HCT116 (cell line): Measurements from ENCODE around the gene KLHDC9. TPM values are rescaled to one million over a fixed set of nuclear protein-coding genes. Genes with fewer than 3 reads are reported as not detected.

Source experiments
- ATAC-seq: fragments of 200-7000 bp; cut with Tn5 transposase; 2 replicates; pipeline ENCODE4 v1.9.1; 2020; ENCODE audit warnings: mild to moderate bottlenecking, moderate library complexity
- BruUV-seq: library from RNA; stranded (reverse); fragments of 400-500 nt; replicated peaks from 2 replicates; lab custom pipeline; 2021; lab: Mats Ljungman, UMichigan
- CTCF ChIA-PET: fragments of 300-600 bp; sonication (Branson Sonifier 250); formaldehyde crosslinking; loops from one replicate; lab custom pipeline; 2021; ENCODE audit warnings: antibody characterized with exemption; lab: Charles Lee
- POLR2A ChIA-PET: fragments of 300-600, 350-600 bp; sonication (Branson Sonifier 250); formaldehyde crosslinking; loops from one replicate; lab custom pipeline; 2021; ENCODE audit warnings: antibody characterized with exemption; lab: Charles Lee
- RAD21 ChIA-PET, 2 experiments: fragments of 300-600 bp; sonication (Branson Sonifier 250); formaldehyde crosslinking; loops; one replicate each; lab custom pipeline; 2023; ENCODE audit warnings: low total read pairs in 2 of 2; ENCODE audit not compliant: uncharacterized antibody in 2 of 2, unreplicated experiment in 2 of 2, low non-redundant PET in 1 of 2; lab: Charles Lee
- DNase-seq: peaks from one replicate; pipeline ENCODE4 v3.0.0-alpha.2; 2010; ENCODE audit warnings: low read depth, low spot score
- H2AFZ ChIP-seq: fragments of 200-600 bp; shearing (Covaris generic), sonication (generic); 2 replicates; pipeline ENCODE4 v1.6.1; 2017; ENCODE audit warnings: low read depth, mixed run types, mixed read lengths, antibody characterized with exemption, low read length; ENCODE audit not compliant: poor library complexity, severe bottlenecking
- H3K27ac ChIP-seq: 2 replicates; pipeline ENCODE4 v1.5.1; 2012; ENCODE audit warnings: low read depth, low read length
- H3K27me3 ChIP-seq: fragments of 200-600 bp; sonication (generic); 2 replicates; pipeline ENCODE4 v1.6.1; 2016; ENCODE audit warnings: mixed run types, low read length, mixed read lengths; ENCODE audit not compliant: insufficient read depth
- H3K36me3 ChIP-seq, 2 experiments: fragments of 200-500 bp in 1 of 2; fragments of 200-600 bp in 1 of 2; sonication (Bioruptor generic) in 1 of 2; sonication (generic) in 1 of 2; 2 replicates each; pipeline versions ENCODE4 v1.5.1 to v1.6.1; 2014 to 2016; ENCODE audit warnings: low read length in 2 of 2, inconsistent platforms in 1 of 2, mixed read lengths in 1 of 2, mixed run types in 1 of 2; ENCODE audit not compliant: insufficient read depth in 2 of 2, control insufficient read depth in 1 of 2
- H3K4me1 ChIP-seq, 2 experiments: fragments of 200-600 bp in 1 of 2; sonication (generic) in 1 of 2; 2 replicates each; pipeline versions ENCODE4 v1.5.1 to v1.6.1; 2012 to 2017; ENCODE audit warnings: low read length in 2 of 2, inconsistent platforms in 1 of 2, mild to moderate bottlenecking in 1 of 2, mixed read lengths in 1 of 2, mixed run types in 1 of 2, moderate library complexity in 1 of 2; ENCODE audit not compliant: insufficient read depth in 2 of 2, control insufficient read depth in 1 of 2
- H3K4me2 ChIP-seq: fragments of 200-600 bp; sonication (generic); 2 replicates; pipeline ENCODE4 v1.6.1; 2017; ENCODE audit warnings: mixed run types, low read length, mixed read lengths
- H3K4me3 ChIP-seq, 2 experiments: fragments of 200-600 bp in 1 of 2; sonication (generic) in 1 of 2; replicated peaks in 1 of 2; 2 replicates each; pipeline ENCODE4 v1.5.1; 2011 to 2016; ENCODE audit warnings: low read length in 2 of 2, control low read depth in 1 of 2, low read depth in 1 of 2, mild to moderate bottlenecking in 1 of 2, mixed read lengths in 1 of 2, mixed run types in 1 of 2
- H3K79me2 ChIP-seq: fragments of 200-600 bp; sonication (generic); 2 replicates; pipeline ENCODE4 v1.6.1; 2017; ENCODE audit warnings: mild to moderate bottlenecking, mixed run types, low read length, moderate library complexity, mixed read lengths; ENCODE audit not compliant: insufficient read depth
- H3K9ac ChIP-seq: fragments of 200-600 bp; sonication (generic); 2 replicates; pipeline ENCODE4 v1.6.1; 2016; ENCODE audit warnings: low read length, mixed read lengths
- H3K9me2 ChIP-seq: fragments of 200-600 bp; sonication (generic), shearing (Covaris generic); 2 replicates; pipeline ENCODE4 v1.6.1; 2017; ENCODE audit warnings: mixed run types, mild to moderate bottlenecking, moderate library complexity; ENCODE audit not compliant: insufficient read depth
- H3K9me3 ChIP-seq, 2 experiments: fragments of 200-500 bp in 1 of 2; fragments of 200-600 bp in 1 of 2; sonication (Bioruptor generic) in 1 of 2; sonication (generic) in 1 of 2; 2 replicates each; pipeline ENCODE4 v1.6.1; 2014 to 2017; ENCODE audit warnings: low read length in 2 of 2, mixed read lengths in 2 of 2, inconsistent platforms in 1 of 2, low read depth in 1 of 2, mild to moderate bottlenecking in 1 of 2, mixed run types in 1 of 2, moderate library complexity in 1 of 2; ENCODE audit not compliant: control insufficient read depth in 1 of 2, insufficient read depth in 1 of 2
- H4K20me1 ChIP-seq: fragments of 200-600 bp; sonication (generic), shearing (Covaris generic); 2 replicates; pipeline ENCODE4 v1.6.1; 2017; ENCODE audit warnings: mixed run types, mild to moderate bottlenecking, moderate library complexity; ENCODE audit not compliant: insufficient read depth
- ATF3 ChIP-seq: IDR thresholded peaks from 2 replicates; pipeline ENCODE4 v1.6.1; 2012
- CBX3 ChIP-seq: IDR thresholded peaks from 2 replicates; pipeline ENCODE4 v1.6.1; 2012; ENCODE audit warnings: low read depth
- CTCF ChIP-seq, 3 experiments: fragments of 200-600 bp in 1 of 3; sonication (generic) in 1 of 3; IDR thresholded peaks in 2 of 3; conservative IDR thresholded peaks in 1 of 3; 2 replicates each; pipeline ENCODE4 v1.5.1; 2012 to 2017; ENCODE audit warnings: low read depth in 2 of 3, low read length in 2 of 3, antibody characterized with exemption in 1 of 3, borderline replicate concordance in 1 of 3, control low read depth in 1 of 3, mild to moderate bottlenecking in 1 of 3, mixed read lengths in 1 of 3, mixed run types in 1 of 3, moderate library complexity in 1 of 3; ENCODE audit not compliant: insufficient read depth in 1 of 3
- ELF1 ChIP-seq: IDR thresholded peaks from 2 replicates; pipeline ENCODE4 v1.6.1; 2012; ENCODE audit warnings: low read depth, borderline replicate concordance
- EZH2 ChIP-seq: fragments of 200-600 bp; sonication (generic); IDR thresholded peaks from 2 replicates; pipeline ENCODE4 v1.6.1; 2017; ENCODE audit warnings: antibody characterized with exemption, mixed run types
- JUND ChIP-seq: IDR thresholded peaks from 2 replicates; pipeline ENCODE4 v1.6.1; 2012
- MAX ChIP-seq: IDR thresholded peaks from 2 replicates; pipeline ENCODE4 v1.6.1; 2012
- RAD21 ChIP-seq: IDR thresholded peaks from 2 replicates; pipeline ENCODE4 v1.6.1; 2012; ENCODE audit warnings: low read depth, mild to moderate bottlenecking
- REST ChIP-seq: IDR thresholded peaks from 2 replicates; pipeline ENCODE4 v1.6.1; 2012; ENCODE audit warnings: low read depth
- SRF ChIP-seq: IDR thresholded peaks from 2 replicates; pipeline ENCODE4 v1.6.1; 2012; ENCODE audit warnings: low read depth
- YY1 ChIP-seq: IDR thresholded peaks from 2 replicates; pipeline ENCODE4 v1.6.1; 2011; ENCODE audit warnings: low read length, low read depth, moderate library complexity, mild to moderate bottlenecking; ENCODE audit not compliant: insufficient replicate concordance; ENCODE audit errors: extremely low read depth
- ZFX ChIP-seq: fragments of 450-650 bp; IDR thresholded peaks from 2 replicates; pipeline ENCODE4 v1.6.1; 2017
- intact Hi-C: fragments of 100-400 bp; cut with micrococcal nuclease; formaldehyde crosslinking; loops from 2 replicates; pipeline ENCODE4 v1.10.0; 2022
- total RNA-seq: library from RNA; stranded (reverse); gene quantifications from one replicate; pipeline ENCODE4 v1.2.1, GENCODE V29; 2021; ENCODE audit not compliant: unreplicated experiment

The KLHDC9 gene
- total RNA-seq, 1 experiment from 2014 or later, result 1.4 TPM

GRCh38 chr1:161096530-161096929 is 1.6 kb upstream of the KLHDC9 start:
- ChIA-PET RAD21 (interaction anchor here (0.9 to 1.4 kb wide), 2 partner anchors 23 to 99 kb away, joined by 3 read pairs; no protein-coding TSS in a partner anchor), POLR2A (no interaction called here), CTCF (interaction anchor here (0.7 to 3.5 kb wide), 9 partner anchors 8 to 262 kb away, joined by 3 to 25 read pairs (median 8); no protein-coding TSS in a partner anchor)
- Histone ChIP-seq H3K79me2 (peaks cover 4% of the 10 kb centered on the region; the same call in 1 of the 2 replicates), H3K9me2 (no peaks in the 10 kb centered on the region), H2AFZ (no peak overlapping the region), H3K9me3 (no peaks in the 10 kb centered on the region), H3K4me2 (no peak overlapping the region), H3K4me1 (peaks cover 10 to 42% of the 10 kb centered on the region in 2 experiments), H3K36me3 (peaks cover 9 to 10% of the 10 kb centered on the region in 2 experiments; a peak in 3 of 4 replicates), H3K4me3 (no peak overlapping the region), H4K20me1 (no peaks in the 10 kb centered on the region), H3K27ac (no peak overlapping the region), H3K9ac (no peak overlapping the region), H3K27me3 (no peaks in the 10 kb centered on the region)
- ATAC-seq (no peak), DNase-seq (no peak)
- TF ChIP-seq ATF3 (no peak), ZFX (no peak)
- intact Hi-C loops, result loop anchor here (2.0 to 5.0 kb wide), 2 partner anchors 52 to 74 kb away; partner anchors contain the start of genes F11R and USF1
- BruUV-seq, result no TSS peak

GRCh38 chr1:161099090-161099802 is 1.1 kb downstream of the KLHDC9 start:
- Histone ChIP-seq H3K27me3 (no peaks in the 10 kb centered on the region), H3K27ac (no peak overlapping the region), H3K79me2 (peaks cover 31% of the 10 kb centered on the region), H3K9ac (no peak overlapping the region), H2AFZ (no peak overlapping the region), H3K4me3 (no peak overlapping the region), H3K4me2 (no peak overlapping the region), H3K9me2 (no peaks in the 10 kb centered on the region), H3K4me1 (peaks cover 3 to 23% of the 10 kb centered on the region in 2 experiments; a peak in 3 of 4 replicates), H4K20me1 (no peaks in the 10 kb centered on the region), H3K9me3 (no peaks in the 10 kb centered on the region), H3K36me3 (peaks cover 9 to 26% of the 10 kb centered on the region in 2 experiments; a peak in 3 of 4 replicates)
- ATAC-seq (no peak), DNase-seq (no peak)
- intact Hi-C loops, result loop anchor here (5.0 kb wide), 1 partner anchor 77 kb away; the partner anchor contains the start of gene F11R
- ChIA-PET RAD21 (no interaction called here), CTCF (interaction anchor here (3.5 kb wide), 1 partner anchor 28 kb away, joined by 25 read pairs; no protein-coding TSS in a partner anchor), POLR2A (interaction anchor here (0.9 to 1.3 kb wide), 3 partner anchors 37 to 78 kb away, joined by 3 read pairs; partner anchors contain the start of genes F11R and USF1)
- no TSS peak for BruUV-seq
- TF ChIP-seq JUND, result no peak
- TF ChIP-seq YY1, result no peak
- no peak for TF ChIP-seq RAD21
- no peak for TF ChIP-seq CTCF (IDR thresholded peaks at IDR 0.05 in 2 of 3, conservative IDR thresholded peaks at IDR 0.05 in 1 of 3; ENCODE audit: borderline replicate concordance in 1 of 3, insufficient read depth in 1 of 3, low read depth in 2 of 3, low read length in 2 of 3)
- no peak for TF ChIP-seq ZFX
- TF ChIP-seq EZH2, result no peak
- no peak for TF ChIP-seq SRF
- no peak for TF ChIP-seq CBX3
- no peak for TF ChIP-seq MAX
- TF ChIP-seq ELF1, result no peak
- TF ChIP-seq REST, result no peak
